MM.1S (cell line): ENCODE measurements around the gene MRPL28.
"Not testable (repeated sequence)": the region's sequence is repeated elsewhere in the genome, so short reads cannot be mapped to it uniquely, and the experiment has no call there.

Experiments used
- CTCF ChIP-seq: fragments of 300-600 bp; sonication (generic); IDR thresholded peaks from 2 replicates; pipeline ENCODE4 v1.5.1; 2016; ENCODE audit warnings: antibody characterized with exemption, low read length, mixed read lengths
- EZH2 ChIP-seq: fragments of 300-600 bp; sonication (generic); optimal IDR thresholded peaks from 2 replicates; pipeline ENCODE3; 2017; ENCODE audit warnings: low read depth, mild to moderate bottlenecking, antibody characterized with exemption, low read length, mixed read lengths
- EZH2phosphoT487 ChIP-seq: fragments of 300-600 bp; sonication (generic); IDR thresholded peaks from 2 replicates; pipeline ENCODE4 v1.6.1; 2018; ENCODE audit warnings: antibody characterized with exemption, low read length

- not testable (repeated sequence) for TF ChIP-seq CTCF, EZH2, EZH2phosphoT487
Observed at GRCh38 chr16:331181-331814, 39.0 kb downstream of the MRPL28 start.
